SK-N-SH (cell line): ENCODE data around the gene TRDN. TPM values are rescaled to one million over a fixed set of nuclear protein-coding genes. Genes with fewer than 3 reads are reported as not detected.

Source experiments
- CTCF ChIA-PET: fragments of 300-600, 350-600 bp; formaldehyde crosslinking; extraction: SDS; loops from one replicate; lab custom pipeline; 2021; lab: Yijun Ruan, JAX
- POLR2A ChIA-PET: fragments of 350-600 bp; sonication (Branson Sonifier 250); formaldehyde crosslinking; extraction: SDS; loops from one replicate; lab custom pipeline; 2020; ENCODE audit warnings: antibody characterized with exemption, inconsistent platforms; lab: Yijun Ruan, JAX
- DNase-seq: peaks from one replicate; pipeline ENCODE4 v3.0.0; 2012
- H2AFZ ChIP-seq: fragments of 200-600 bp; sonication (generic); 2 replicates; pipeline ENCODE4 v1.8.1; 2016; ENCODE audit warnings: antibody characterized with exemption, mild to moderate bottlenecking, low read depth
- H3F3A ChIP-seq: fragments of 200-600 bp; sonication (generic); replicated peaks from 2 replicates; pipeline ENCODE3; 2016; ENCODE audit warnings: antibody characterized with exemption, mild to moderate bottlenecking; ENCODE audit not compliant: insufficient read depth
- H3K27ac ChIP-seq, 2 experiments: fragments of 200-500 bp in 1 of 2; fragments of 200-600 bp in 1 of 2; sonication (Bioruptor generic) in 1 of 2; sonication (generic), shearing (Covaris generic) in 1 of 2; 2 replicates each; pipeline versions ENCODE4 v1.5.1 to v1.6.1; 2014 to 2016; ENCODE audit warnings: low read depth in 2 of 2, inconsistent platforms in 1 of 2, low read length in 1 of 2, mild to moderate bottlenecking in 1 of 2, mixed read lengths in 1 of 2
- H3K27me3 ChIP-seq: fragments of 200-600 bp; sonication (generic), shearing (Covaris generic); 2 replicates; pipeline ENCODE4 v1.6.1; 2016; ENCODE audit warnings: mixed run types; ENCODE audit not compliant: insufficient read depth
- H3K36me3 ChIP-seq, 2 experiments: fragments of 200-500 bp in 1 of 2; fragments of 200-600 bp in 1 of 2; sonication (Bioruptor generic) in 1 of 2; sonication (generic) in 1 of 2; replicated peaks in 1 of 2; 2 replicates each; pipeline versions ENCODE3 to v1.5.1; 2014 to 2016; ENCODE audit warnings: low read length in 1 of 2, mild to moderate bottlenecking in 1 of 2; ENCODE audit not compliant: insufficient read depth in 2 of 2, control insufficient read depth in 1 of 2
- H3K4me1 ChIP-seq, 2 experiments: fragments of 200-500 bp in 1 of 2; fragments of 200-600 bp in 1 of 2; sonication (Bioruptor generic) in 1 of 2; sonication (generic), shearing (Covaris generic) in 1 of 2; 2 replicates each; pipeline versions ENCODE4 v1.5.1 to v1.6.1; 2014 to 2016; ENCODE audit warnings: low read depth in 1 of 2, low read length in 1 of 2, mixed run types in 1 of 2; ENCODE audit not compliant: insufficient read depth in 2 of 2, control insufficient read depth in 1 of 2
- H3K4me2 ChIP-seq: fragments of 200-600 bp; sonication (generic), shearing (Covaris generic); 2 replicates; pipeline ENCODE4 v1.6.1; 2017; ENCODE audit warnings: mixed run types
- H3K4me3 ChIP-seq, 2 experiments: fragments of 200-500 bp in 1 of 2; fragments of 200-600 bp in 1 of 2; sonication (Bioruptor generic) in 1 of 2; sonication (generic), shearing (Covaris generic) in 1 of 2; 2 replicates each; pipeline versions ENCODE4 v1.5.1 to v1.8.1; 2014 to 2016; ENCODE audit warnings: low read depth in 2 of 2, inconsistent platforms in 1 of 2, low read length in 1 of 2, mild to moderate bottlenecking in 1 of 2, mixed read lengths in 1 of 2, moderate library complexity in 1 of 2
- H3K79me2 ChIP-seq: fragments of 200-600 bp; sonication (generic); 2 replicates; pipeline ENCODE4 v1.8.1; 2017; ENCODE audit warnings: mild to moderate bottlenecking; ENCODE audit not compliant: insufficient read depth
- H3K9ac ChIP-seq: fragments of 200-600 bp; sonication (generic); 2 replicates; pipeline ENCODE4 v1.6.1; 2017; ENCODE audit warnings: mixed run types
- H3K9me2 ChIP-seq: fragments of 200-600 bp; sonication (generic); 2 replicates; pipeline ENCODE4 v1.6.1; 2017; ENCODE audit warnings: mixed run types
- H3K9me3 ChIP-seq: fragments of 200-600 bp; sonication (generic); 2 replicates; pipeline ENCODE4 v1.6.1; 2017; ENCODE audit warnings: mixed run types, mild to moderate bottlenecking, moderate library complexity
- H4K20me1 ChIP-seq: fragments of 200-600 bp; sonication (generic); 2 replicates; pipeline ENCODE4 v1.6.1; 2017; ENCODE audit warnings: mild to moderate bottlenecking, mixed run types; ENCODE audit not compliant: insufficient read depth
- CHD2 ChIP-seq: fragments of 150-350 bp; IDR thresholded peaks from 2 replicates; pipeline ENCODE4 v1.6.1; 2018; ENCODE audit warnings: low read length; ENCODE audit not compliant: partially characterized antibody
- ELF1 ChIP-seq: IDR thresholded peaks from 2 replicates; pipeline ENCODE4 v1.4.0; 2012
- EP300 ChIP-seq, 2 experiments: IDR thresholded peaks; 2 replicates each; pipeline versions ENCODE4 v1.4.0 to v1.6.1; 2012; ENCODE audit warnings: borderline replicate concordance in 1 of 2, low read depth in 1 of 2, low read length in 1 of 2
- EZH2phosphoT487 ChIP-seq: fragments of 200-600 bp; sonication (generic); IDR thresholded peaks from 2 replicates; pipeline ENCODE4 v1.6.1; 2017; ENCODE audit warnings: low read depth, mixed run types, mild to moderate bottlenecking, antibody characterized with exemption, moderate library complexity, borderline replicate concordance
- GABPA ChIP-seq: IDR thresholded peaks from 2 replicates; pipeline ENCODE4 v1.4.0; 2012; ENCODE audit warnings: low read depth, mild to moderate bottlenecking
- JUND ChIP-seq: IDR thresholded peaks from 2 replicates; pipeline ENCODE4 v1.4.0; 2012
- MEF2A ChIP-seq: IDR thresholded peaks from 2 replicates; pipeline ENCODE4 v1.4.0; 2012; ENCODE audit warnings: low read depth, borderline replicate concordance
- NFIC ChIP-seq: IDR thresholded peaks from 2 replicates; pipeline ENCODE4 v1.4.0; 2012; ENCODE audit warnings: borderline replicate concordance
- PBX3 ChIP-seq: IDR thresholded peaks from 2 replicates; pipeline ENCODE4; 2012
- POLR2AphosphoS5 ChIP-seq: IDR thresholded peaks from 2 replicates; pipeline ENCODE4 v1.6.1; 2012; ENCODE audit warnings: low read depth, low read length
- RAD21 ChIP-seq: IDR thresholded peaks from 2 replicates; pipeline ENCODE4 v1.6.1; 2012; ENCODE audit warnings: mild to moderate bottlenecking, low read length
- RFX5 ChIP-seq: IDR thresholded peaks from 2 replicates; pipeline ENCODE4 v1.6.1; 2012; ENCODE audit warnings: mild to moderate bottlenecking, improper control_type of control experiment, low read length
- RXRA ChIP-seq: IDR thresholded peaks from 2 replicates; pipeline ENCODE4 v1.4.0; 2012; ENCODE audit warnings: low read depth, mild to moderate bottlenecking, borderline replicate concordance
- SIN3A ChIP-seq: IDR thresholded peaks from 2 replicates; pipeline ENCODE4 v1.6.1; 2012; ENCODE audit warnings: low read depth, mild to moderate bottlenecking, low read length, moderate library complexity, borderline replicate concordance
- SMC3 ChIP-seq: IDR thresholded peaks from 2 replicates; pipeline ENCODE4 v1.6.1; 2012; ENCODE audit warnings: low read depth, low read length, improper control_type of control experiment
- TAF1 ChIP-seq: IDR thresholded peaks from 2 replicates; pipeline ENCODE4 v1.6.1; 2012; ENCODE audit warnings: low read depth, mild to moderate bottlenecking, low read length, moderate library complexity, borderline replicate concordance
- TCF12 ChIP-seq: IDR thresholded peaks from 2 replicates; pipeline ENCODE4 v1.4.0; 2012
- TEAD4 ChIP-seq: IDR thresholded peaks from 2 replicates; pipeline ENCODE4 v1.4.0; 2012; ENCODE audit warnings: mild to moderate bottlenecking, borderline replicate concordance; ENCODE audit not compliant: insufficient read depth
- WGBS: methylation state at CpG from one replicate; pipeline ENCODE4 v1.1.6; 2017; ENCODE audit warnings: low lambda C conversion rate; 5-methylcytosine and 5-hydroxymethylcytosine counted together
- polyA plus RNA-seq, 3 experiments: library from polyadenylated mRNA; depleted of rRNA; stranded (reverse); fragments of >200 nt; gene quantifications; 2 replicates each; pipeline ENCODE4 v1.2.3, GENCODE V29; 2012
- TF ChIP-seq, protein P1 (sequence below): IDR thresholded peaks from 2 replicates; pipeline ENCODE4 v1.4.0; 2012; ENCODE audit warnings: low read depth
- TF ChIP-seq, protein P2 (sequence below): IDR thresholded peaks from 2 replicates; pipeline ENCODE4 v1.4.0; 2012; ENCODE audit warnings: low read depth, borderline replicate concordance
- TF ChIP-seq, protein P3 (sequence below): fragments of 150-350 bp; IDR thresholded peaks from 2 replicates; pipeline ENCODE4 v1.6.1; 2016; ENCODE audit warnings: mild to moderate bottlenecking, low read depth, low read length

Gene TRDN
- polyA plus RNA-seq, 1 of the 3 experiments (the other 2 are of a cell fraction) = not detected

GRCh38 chr6:123625696-123626095, 11.1 kb downstream of the TRDN start:
- Histone ChIP-seq H3K36me3 (no peaks in the 10 kb centered on the region), H3K79me2 (no peaks in the 10 kb centered on the region), H3K27me3 (no peaks in the 10 kb centered on the region)
- POLR2A ChIA-PET = no interaction called here
- TF ChIP-seq, protein P1, sequence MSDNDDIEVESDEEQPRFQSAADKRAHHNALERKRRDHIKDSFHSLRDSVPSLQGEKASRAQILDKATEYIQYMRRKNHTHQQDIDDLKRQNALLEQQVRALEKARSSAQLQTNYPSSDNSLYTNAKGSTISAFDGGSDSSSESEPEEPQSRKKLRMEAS = no peak
- TF ChIP-seq RXRA = no peak
- no peak for TF ChIP-seq GABPA
- TF ChIP-seq EZH2phosphoT487 = no peak
- TF ChIP-seq, protein P2, sequence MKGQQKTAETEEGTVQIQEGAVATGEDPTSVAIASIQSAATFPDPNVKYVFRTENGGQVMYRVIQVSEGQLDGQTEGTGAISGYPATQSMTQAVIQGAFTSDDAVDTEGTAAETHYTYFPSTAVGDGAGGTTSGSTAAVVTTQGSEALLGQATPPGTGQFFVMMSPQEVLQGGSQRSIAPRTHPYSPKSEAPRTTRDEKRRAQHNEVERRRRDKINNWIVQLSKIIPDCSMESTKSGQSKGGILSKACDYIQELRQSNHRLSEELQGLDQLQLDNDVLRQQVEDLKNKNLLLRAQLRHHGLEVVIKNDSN = no peak
- TF ChIP-seq JUND = no peak
- no peak for TF ChIP-seq PBX3
- no peak for TF ChIP-seq TCF12
- TF ChIP-seq, protein P3, sequence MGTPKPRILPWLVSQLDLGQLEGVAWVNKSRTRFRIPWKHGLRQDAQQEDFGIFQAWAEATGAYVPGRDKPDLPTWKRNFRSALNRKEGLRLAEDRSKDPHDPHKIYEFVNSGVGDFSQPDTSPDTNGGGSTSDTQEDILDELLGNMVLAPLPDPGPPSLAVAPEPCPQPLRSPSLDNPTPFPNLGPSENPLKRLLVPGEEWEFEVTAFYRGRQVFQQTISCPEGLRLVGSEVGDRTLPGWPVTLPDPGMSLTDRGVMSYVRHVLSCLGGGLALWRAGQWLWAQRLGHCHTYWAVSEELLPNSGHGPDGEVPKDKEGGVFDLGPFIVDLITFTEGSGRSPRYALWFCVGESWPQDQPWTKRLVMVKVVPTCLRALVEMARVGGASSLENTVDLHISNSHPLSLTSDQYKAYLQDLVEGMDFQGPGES = no peak
- no peak for TF ChIP-seq MEF2A
- TF ChIP-seq TEAD4 = no peak
- TF ChIP-seq, all 33 proteins: peak for 0
- 0% methylated on average over 1 of the region's 1 CpG for WGBS
- Histone ChIP-seq H3K9ac (no peak overlapping the region), H3K4me1 (no peaks in the 10 kb centered on the region), H3K9me2 (no peaks in the 10 kb centered on the region), H3F3A (no peaks in the 10 kb centered on the region), H3K4me2 (no peak overlapping the region), H4K20me1 (no peaks in the 10 kb centered on the region), H3K4me3 (no peak overlapping the region), H3K27ac (no peak overlapping the region), H3K9me3 (no peaks in the 10 kb centered on the region), H2AFZ (no peak overlapping the region)
- DNase-seq = no peak
- CTCF ChIA-PET = no interaction called here

GRCh38 chr6:123622780-123623179, 14.0 kb downstream of the TRDN start:
- Histone ChIP-seq H3K79me2 (no peaks in the 10 kb centered on the region), H3K4me3 (no peak overlapping the region), H3K9ac (no peak overlapping the region), H3K9me3 (no peaks in the 10 kb centered on the region), H3K36me3 (no peaks in the 10 kb centered on the region), H3K27me3 (no peaks in the 10 kb centered on the region), H3K27ac (no peak overlapping the region), H3K9me2 (no peaks in the 10 kb centered on the region), H2AFZ (no peak overlapping the region), H3F3A (no peaks in the 10 kb centered on the region), H3K4me1 (no peaks in the 10 kb centered on the region), H3K4me2 (no peak overlapping the region), H4K20me1 (no peaks in the 10 kb centered on the region)
- 38% methylated on average over 1 of the region's 1 CpG for WGBS
- no peak for DNase-seq
- ChIA-PET CTCF (interaction anchor here (1.3 kb wide), 1 partner anchor 14 kb away, joined by 3 read pairs; the partner anchor contains the start of gene TRDN), POLR2A (no interaction called here)
- TF ChIP-seq TAF1 = no peak
- TF ChIP-seq MEF2A = no peak
- no peak for TF ChIP-seq RXRA
- no peak for TF ChIP-seq EZH2phosphoT487
- TF ChIP-seq, protein P2 = no peak
- TF ChIP-seq NFIC = no peak
- no peak for TF ChIP-seq TCF12
- TF ChIP-seq CHD2 = no peak
- no peak for TF ChIP-seq RFX5
- TF ChIP-seq TEAD4 = no peak
- TF ChIP-seq SIN3A = no peak
- no peak for TF ChIP-seq POLR2AphosphoS5
- TF ChIP-seq, protein P3 = no peak
- TF ChIP-seq EP300 (IDR thresholded peaks at IDR 0.05; ENCODE audit: borderline replicate concordance in 1 of 2, low read depth in 1 of 2, low read length in 1 of 2) = no peak
- no peak for TF ChIP-seq RAD21
- no peak for TF ChIP-seq SMC3
- TF ChIP-seq ELF1 = no peak
